Brain microvascular endothelial cell (primary cell): ENCODE data around the gene SLC44A3.

Experiments
- DNase-seq: peaks from one replicate; pipeline ENCODE4 v3.0.0-alpha.2; 2020
- H3K27ac ChIP-seq: fragments of 250-450 bp; sonication (Bioruptor Pico); 2 replicates; pipeline ENCODE4 v1.5.1; 2020; ENCODE audit warnings: mild to moderate bottlenecking, moderate library complexity
- H3K27me3 ChIP-seq: fragments of 250-450 bp; sonication (Bioruptor Pico); replicated peaks from 2 replicates; pipeline ENCODE4 v1.5.1; 2020; ENCODE audit warnings: mild to moderate bottlenecking
- H3K36me3 ChIP-seq: fragments of 250-450 bp; sonication (Bioruptor Pico); replicated peaks from 2 replicates; pipeline ENCODE4 v1.5.1; 2020; ENCODE audit warnings: mild to moderate bottlenecking
- H3K4me3 ChIP-seq: 2 replicates; pipeline ENCODE4 v1.5.1; 2011; ENCODE audit warnings: low read depth, mild to moderate bottlenecking, control low read depth, low read length, moderate library complexity
- CTCF ChIP-seq: IDR thresholded peaks from 2 replicates; pipeline ENCODE4 v1.5.1; 2011; ENCODE audit warnings: low read depth, mild to moderate bottlenecking, moderate library complexity, low read length, control low read depth, inconsistent platforms; ENCODE audit errors: missing control alignments
- in situ Hi-C: cut with HindIII; loops from 2 replicates; pipeline ENCODE4 v1.10.0; 2017; ENCODE audit warnings: low sequenced_read_pairs, low pct_ligation_motif_present

The SLC44A3 gene

GRCh38 chr1:94905207-94905606 lies 85.0 kb downstream of the SLC44A3 start:
- H3K36me3 ChIP-seq = peaks cover 23% of the 10 kb centered on the region
- in situ Hi-C loops = no loop called here

GRCh38 chr1:94906382-94906781 lies 86.2 kb downstream of the SLC44A3 start:
- no peak overlapping the region for H3K4me3 ChIP-seq
- DNase-seq = no peak
- no peak for TF ChIP-seq CTCF
- H3K27ac ChIP-seq = no peak overlapping the region
- in situ Hi-C loops = no loop called here
- H3K36me3 ChIP-seq = peaks cover 14% of the 10 kb centered on the region
- H3K27me3 ChIP-seq = no peaks in the 10 kb centered on the region

More at GRCh38 chr1:94905207-94905606, 85.0 kb downstream of the SLC44A3 start:
- H3K4me3 ChIP-seq = no peak overlapping the region
- no peaks in the 10 kb centered on the region for H3K27me3 ChIP-seq
- TF ChIP-seq CTCF = no peak
- no peak for DNase-seq
- H3K27ac ChIP-seq = no peak overlapping the region

- Histone ChIP-seq H3K27ac (no peak overlapping the region), H3K27me3 (no peaks in the 10 kb centered on the region), H3K36me3 (peaks cover 6% of the 10 kb centered on the region), H3K4me3 (no peak overlapping the region)
- TF ChIP-seq CTCF = no peak
- in situ Hi-C loops = no loop called here
- DNase-seq = no peak
Measured at GRCh38 chr1:94907136-94907535, 87.0 kb downstream of the SLC44A3 start.

- H3K27ac ChIP-seq = no peak overlapping the region
- in situ Hi-C loops = no loop called here
- no peak overlapping the region for H3K4me3 ChIP-seq
- DNase-seq = no peak
- H3K27me3 ChIP-seq = no peaks in the 10 kb centered on the region
- no peaks in the 10 kb centered on the region for H3K36me3 ChIP-seq
- no peak for TF ChIP-seq CTCF
Measured at GRCh38 chr1:94908190-94908589, 88.0 kb downstream of the SLC44A3 start.

- H3K4me3 ChIP-seq = no peak overlapping the region
- in situ Hi-C loops = no loop called here
- no peaks in the 10 kb centered on the region for H3K27me3 ChIP-seq
- DNase-seq = no peak
- no peak for TF ChIP-seq CTCF
- no peaks in the 10 kb centered on the region for H3K36me3 ChIP-seq
- no peak overlapping the region for H3K27ac ChIP-seq
Measured at GRCh38 chr1:94908965-94909364, 88.8 kb downstream of the SLC44A3 start.

GRCh38 chr1:94909486-94909885 lies 89.3 kb downstream of the SLC44A3 start:
- in situ Hi-C loops = no loop called here

More at GRCh38 chr1:94909486-94909885, 89.3 kb downstream of the SLC44A3 start:
- Histone ChIP-seq H3K36me3 (no peaks in the 10 kb centered on the region), H3K4me3 (no peak overlapping the region), H3K27me3 (no peaks in the 10 kb centered on the region), H3K27ac (no peak overlapping the region)
- TF ChIP-seq CTCF = no peak
- no peak for DNase-seq
